ENCODE results near the gene TMCC2.
"Not testable (repeated sequence)": the region's sequence is repeated elsewhere in the genome, so short reads cannot be mapped to it uniquely, and the experiment has no call there.

The TMCC2 gene

DNA sequence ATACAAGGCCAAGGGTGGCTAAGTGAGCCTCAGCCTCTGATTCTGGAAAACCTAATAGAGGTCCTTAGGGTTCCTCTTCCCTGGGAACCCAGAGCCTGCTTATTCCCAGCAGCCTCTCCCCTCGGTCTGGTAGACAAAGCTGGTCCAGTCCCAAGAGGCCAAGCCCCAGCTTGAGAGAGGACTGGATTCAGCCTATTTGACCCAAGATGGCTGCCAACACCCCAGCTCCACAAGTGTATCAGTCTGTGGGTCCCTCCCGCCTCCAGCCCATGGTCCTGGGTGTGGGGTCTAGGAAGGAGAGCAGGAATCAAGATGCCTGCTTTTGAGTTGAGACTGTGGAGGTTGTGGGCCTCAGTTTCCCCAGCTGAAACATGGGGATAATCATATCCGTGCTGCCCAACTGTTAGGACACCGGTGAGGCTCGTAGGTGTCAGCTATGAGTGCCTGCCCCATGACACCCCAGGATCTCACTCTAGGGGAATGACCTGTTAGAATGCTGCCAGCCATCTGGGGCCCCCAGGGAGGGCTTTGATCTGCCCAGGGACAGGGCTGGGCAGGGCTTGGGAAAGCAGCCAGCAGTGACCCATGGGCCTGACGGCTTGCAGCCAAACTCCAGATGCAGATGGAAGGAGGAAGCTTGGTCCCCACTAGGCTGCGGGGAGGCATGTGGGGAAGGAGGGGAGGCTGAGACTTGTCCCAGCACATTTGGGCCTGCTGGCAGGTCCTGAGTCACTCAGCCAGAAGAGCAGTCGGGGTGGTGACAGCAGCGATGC, 48.4 kb downstream of the TMCC2 start:
- H3K27ac ChIP-seq = no peak overlapping the region
- TF ChIP-seq, protein P1, sequence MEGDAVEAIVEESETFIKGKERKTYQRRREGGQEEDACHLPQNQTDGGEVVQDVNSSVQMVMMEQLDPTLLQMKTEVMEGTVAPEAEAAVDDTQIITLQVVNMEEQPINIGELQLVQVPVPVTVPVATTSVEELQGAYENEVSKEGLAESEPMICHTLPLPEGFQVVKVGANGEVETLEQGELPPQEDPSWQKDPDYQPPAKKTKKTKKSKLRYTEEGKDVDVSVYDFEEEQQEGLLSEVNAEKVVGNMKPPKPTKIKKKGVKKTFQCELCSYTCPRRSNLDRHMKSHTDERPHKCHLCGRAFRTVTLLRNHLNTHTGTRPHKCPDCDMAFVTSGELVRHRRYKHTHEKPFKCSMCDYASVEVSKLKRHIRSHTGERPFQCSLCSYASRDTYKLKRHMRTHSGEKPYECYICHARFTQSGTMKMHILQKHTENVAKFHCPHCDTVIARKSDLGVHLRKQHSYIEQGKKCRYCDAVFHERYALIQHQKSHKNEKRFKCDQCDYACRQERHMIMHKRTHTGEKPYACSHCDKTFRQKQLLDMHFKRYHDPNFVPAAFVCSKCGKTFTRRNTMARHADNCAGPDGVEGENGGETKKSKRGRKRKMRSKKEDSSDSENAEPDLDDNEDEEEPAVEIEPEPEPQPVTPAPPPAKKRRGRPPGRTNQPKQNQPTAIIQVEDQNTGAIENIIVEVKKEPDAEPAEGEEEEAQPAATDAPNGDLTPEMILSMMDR (IDR thresholded peaks at IDR 0.05) = no peak
- no peak for TF ChIP-seq ZFX (IDR thresholded peaks at IDR 0.05; ENCODE audit: borderline replicate concordance)

DNA sequence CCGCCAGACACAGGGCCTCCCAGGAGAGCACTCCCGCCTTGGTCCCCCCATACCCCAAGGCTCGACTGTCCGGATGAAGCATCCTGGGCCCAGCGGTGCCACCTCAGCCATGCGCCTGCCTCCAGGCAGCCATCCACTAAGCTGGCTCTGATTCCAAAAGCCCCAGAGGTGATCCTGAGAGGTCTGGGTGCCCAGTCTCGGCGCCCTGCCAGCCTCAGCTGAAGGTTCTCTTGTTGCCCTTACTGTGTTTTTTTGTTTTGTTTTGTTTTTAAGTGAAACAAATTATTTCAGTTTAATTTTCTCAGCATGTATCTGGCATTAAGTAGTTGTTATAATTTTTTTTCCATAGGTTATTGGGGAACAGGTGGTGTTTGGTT, 48.9 kb downstream of the TMCC2 start:
- H3K27ac ChIP-seq = no peak overlapping the region
- TF ChIP-seq, protein P1 (IDR thresholded peaks at IDR 0.05) = no peak
- no peak for TF ChIP-seq ZFX (IDR thresholded peaks at IDR 0.05; ENCODE audit: borderline replicate concordance)

DNA sequence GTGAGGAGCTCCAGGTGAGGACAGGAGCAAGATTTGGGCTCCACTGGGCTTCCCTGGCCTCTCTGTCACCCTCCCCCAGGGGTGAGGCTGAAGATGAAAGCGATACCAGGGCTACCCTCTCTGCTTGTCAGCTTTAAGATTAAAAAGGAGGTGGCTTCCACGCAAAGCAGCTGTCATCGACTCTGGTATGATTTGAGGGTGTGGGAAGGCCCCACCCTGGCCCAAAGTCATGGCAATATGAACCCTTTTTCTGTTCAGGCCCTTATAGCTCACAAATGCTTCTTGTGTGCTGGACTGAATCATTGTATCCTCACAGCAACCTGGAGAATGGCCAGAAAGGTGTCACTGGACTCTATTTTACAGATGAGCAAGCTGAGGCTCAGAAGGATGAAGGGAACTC, 52.2 kb downstream of the TMCC2 start:
- TF ChIP-seq ZFX (IDR thresholded peaks at IDR 0.05; ENCODE audit: borderline replicate concordance) = no peak
- TF ChIP-seq, protein P1 (IDR thresholded peaks at IDR 0.05) = no peak
- H3K27ac ChIP-seq = no peak overlapping the region

DNA sequence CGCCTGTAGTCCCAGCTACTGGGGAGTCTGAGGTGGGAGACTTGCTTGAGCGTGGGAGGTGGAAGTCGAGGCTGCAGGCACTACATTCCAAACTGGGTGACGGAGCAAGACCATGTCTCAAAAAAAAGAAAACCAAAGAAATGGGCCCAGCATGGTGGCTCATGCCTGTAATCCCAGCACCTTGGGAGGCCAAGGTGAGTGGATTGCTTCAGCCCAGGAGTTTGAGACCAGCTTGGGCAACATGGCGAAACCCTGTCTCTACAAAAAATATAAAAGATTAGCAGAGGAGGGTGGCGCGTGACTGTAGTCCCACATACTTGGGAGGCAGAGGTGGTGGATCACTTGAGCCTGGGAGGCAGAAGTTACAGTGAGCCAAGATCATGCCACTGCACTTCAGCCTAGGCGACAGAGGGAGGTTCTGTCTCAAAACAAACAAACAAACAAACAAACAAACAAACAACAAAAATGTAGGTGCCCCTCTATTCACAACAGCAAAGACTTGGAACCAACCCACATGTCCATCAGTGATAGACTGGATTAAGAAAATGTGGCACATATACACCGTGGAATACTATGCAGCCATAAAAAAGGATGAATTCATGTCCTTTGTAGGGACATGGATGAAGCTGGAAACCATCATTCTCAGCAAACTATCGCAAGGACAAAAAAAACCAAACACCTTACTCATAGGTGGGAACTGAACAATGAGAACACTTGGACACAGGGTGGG, 53.1 kb downstream of the TMCC2 start:
- not testable (repeated sequence) for H3K27ac ChIP-seq

DNA sequence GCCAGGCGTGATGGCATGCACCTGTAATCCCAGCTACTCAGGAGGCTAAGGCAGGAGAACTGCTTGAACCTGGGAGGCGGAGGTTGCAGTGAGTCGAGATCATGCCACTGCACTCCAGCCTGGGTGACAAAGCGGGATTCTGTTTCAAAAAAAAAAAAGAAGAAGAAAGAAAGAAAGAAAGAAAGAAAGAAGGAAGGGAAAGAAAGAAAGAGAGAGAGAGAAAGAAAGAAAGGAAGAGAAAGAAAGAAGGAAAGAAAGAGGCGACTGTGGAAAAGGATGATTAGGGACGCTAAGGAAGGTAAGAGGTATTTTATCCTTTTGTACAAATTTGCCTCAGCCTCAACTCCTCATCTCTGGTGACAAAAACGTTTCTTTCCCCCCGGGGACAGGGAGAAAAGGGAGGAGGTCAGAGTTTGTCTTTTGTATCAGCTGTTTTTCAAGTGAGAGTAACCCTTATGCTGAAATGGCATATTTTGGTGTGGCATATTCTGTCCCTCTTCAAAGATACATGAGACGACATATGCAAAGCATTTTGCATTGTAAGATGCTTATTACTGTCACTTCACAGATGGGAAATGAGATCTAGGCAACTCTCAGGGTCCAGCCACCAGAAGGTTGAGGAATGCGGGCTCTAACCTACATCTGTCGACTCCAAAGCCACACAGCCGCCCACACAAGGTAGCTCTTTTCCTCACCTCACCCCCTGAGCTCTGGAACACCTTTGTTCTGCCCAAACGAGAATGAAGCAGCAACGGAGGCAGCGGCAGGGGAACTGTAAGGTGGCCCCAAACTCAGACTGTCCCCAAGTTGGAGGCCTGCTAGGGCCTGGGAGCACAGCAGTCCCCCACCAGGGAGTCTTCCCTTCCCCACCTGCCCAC, 55.8 kb downstream of the TMCC2 start:
- no peak overlapping the region for H3K27ac ChIP-seq
- TF ChIP-seq, protein P1 (IDR thresholded peaks at IDR 0.05) = no peak
- no peak for TF ChIP-seq ZFX (IDR thresholded peaks at IDR 0.05; ENCODE audit: borderline replicate concordance)

DNA sequence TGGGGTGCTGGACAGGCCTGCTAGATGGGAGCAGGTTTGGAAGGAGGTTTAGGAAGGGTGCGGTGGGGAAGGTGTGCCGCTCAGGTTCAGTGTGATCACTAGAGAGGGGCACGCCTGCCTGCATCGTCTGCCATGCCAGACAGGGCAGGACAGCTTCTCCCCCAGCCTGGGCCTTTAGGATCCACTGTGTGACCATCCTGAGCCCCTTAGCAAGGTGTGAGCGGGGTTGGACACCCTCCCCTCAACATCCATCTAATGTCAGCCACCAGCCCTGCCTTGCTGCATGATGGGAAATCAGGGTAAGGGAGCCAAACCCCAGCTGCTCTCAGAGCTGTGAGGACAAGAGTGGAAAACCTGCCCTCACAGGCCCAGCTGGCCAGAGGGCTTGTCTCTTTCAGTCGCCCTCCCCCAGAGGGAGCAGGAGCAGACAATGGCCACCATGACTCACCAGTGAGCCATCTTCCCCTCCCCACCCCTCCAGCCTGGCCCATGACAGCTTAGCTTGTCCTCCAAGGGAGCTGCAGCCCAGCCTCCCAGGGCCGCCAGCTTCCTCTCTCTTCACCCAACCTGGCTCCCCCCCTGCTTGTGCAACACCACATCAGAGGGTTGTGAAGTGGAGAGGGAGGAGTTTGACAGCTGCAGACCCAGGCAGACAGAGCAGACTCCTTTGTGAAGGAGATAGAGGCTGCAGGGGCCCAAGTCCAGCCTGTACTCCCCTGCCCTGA, 56.8 kb downstream of the TMCC2 start:
- no peak overlapping the region for H3K27ac ChIP-seq

More for the DNA sequence above, 56.8 kb downstream of the TMCC2 start:
- TF ChIP-seq, protein P1 (IDR thresholded peaks at IDR 0.05) = no peak
- no peak for TF ChIP-seq ZFX (IDR thresholded peaks at IDR 0.05; ENCODE audit: borderline replicate concordance)
